Right kidney (tissue), 1 donor: ENCODE data around the gene CYP27C1.

Source experiments
- DNase-seq: peaks from one replicate; pipeline ENCODE4 v3.0.0-alpha.2; 2016

Gene CYP27C1

GRCh38 chr2:127191331-127192219, 28.5 kb downstream of the CYP27C1 start:
- DNase-seq, result no peak

GRCh38 chr2:127188797-127189196, 31.3 kb downstream of the CYP27C1 start:
- no peak for DNase-seq

- no peak for DNase-seq
These were observed 32.3 kb downstream of the CYP27C1 start for GRCh38 chr2:127187831-127188230.

GRCh38 chr2:127187081-127187775, 32.9 kb downstream of the CYP27C1 start:
- no peak for DNase-seq

GRCh38 chr2:127185705-127186104, 34.4 kb downstream of the CYP27C1 start:
- DNase-seq, result no peak

- DNase-seq, result no peak
These were observed 35.0 kb downstream of the CYP27C1 start for GRCh38 chr2:127185093-127185492.

- no peak for DNase-seq
These were observed 36.3 kb downstream of the CYP27C1 start for GRCh38 chr2:127183771-127184170.

GRCh38 chr2:127182626-127183458, 37.3 kb downstream of the CYP27C1 start:
- DNase-seq, result no peak

GRCh38 chr2:127181851-127182250, 38.2 kb downstream of the CYP27C1 start:
- no peak for DNase-seq

GRCh38 chr2:127179766-127180165, 40.3 kb downstream of the CYP27C1 start:
- DNase-seq, result no peak

GRCh38 chr2:127177617-127178263, 42.4 kb downstream of the CYP27C1 start:
- DNase-seq, result no peak

- no peak for DNase-seq
These were observed 43.5 kb downstream of the CYP27C1 start for GRCh38 chr2:127176371-127177311.

GRCh38 chr2:127175751-127176354, 44.2 kb downstream of the CYP27C1 start:
- peak; percentile 58 for DNase-seq

- DNase-seq, result no peak
These were observed 44.9 kb downstream of the CYP27C1 start for GRCh38 chr2:127175041-127175721.

GRCh38 chr2:127174640-127175039, 45.5 kb downstream of the CYP27C1 start:
- DNase-seq, result peak; percentile 48

GRCh38 chr2:127174136-127174535, 46.0 kb downstream of the CYP27C1 start:
- DNase-seq, result no peak

- no peak for DNase-seq
These were observed 47.0 kb downstream of the CYP27C1 start for GRCh38 chr2:127173057-127173456.

GRCh38 chr2:127172306-127172705, 47.8 kb downstream of the CYP27C1 start:
- DNase-seq, result no peak

GRCh38 chr2:127170452-127171197, 49.5 kb downstream of the CYP27C1 start:
- DNase-seq, result no peak
